Measurements from ENCODE around the gene PITX3. TPM values are rescaled to one million over a fixed set of nuclear protein-coding genes. Genes with fewer than 3 reads are reported as not detected.

Gene PITX3
- total and polyA plus RNA-seq, 4 donors: 0.14 to 1.6 (median 0.22) TPM; not detected in 1

DNA sequence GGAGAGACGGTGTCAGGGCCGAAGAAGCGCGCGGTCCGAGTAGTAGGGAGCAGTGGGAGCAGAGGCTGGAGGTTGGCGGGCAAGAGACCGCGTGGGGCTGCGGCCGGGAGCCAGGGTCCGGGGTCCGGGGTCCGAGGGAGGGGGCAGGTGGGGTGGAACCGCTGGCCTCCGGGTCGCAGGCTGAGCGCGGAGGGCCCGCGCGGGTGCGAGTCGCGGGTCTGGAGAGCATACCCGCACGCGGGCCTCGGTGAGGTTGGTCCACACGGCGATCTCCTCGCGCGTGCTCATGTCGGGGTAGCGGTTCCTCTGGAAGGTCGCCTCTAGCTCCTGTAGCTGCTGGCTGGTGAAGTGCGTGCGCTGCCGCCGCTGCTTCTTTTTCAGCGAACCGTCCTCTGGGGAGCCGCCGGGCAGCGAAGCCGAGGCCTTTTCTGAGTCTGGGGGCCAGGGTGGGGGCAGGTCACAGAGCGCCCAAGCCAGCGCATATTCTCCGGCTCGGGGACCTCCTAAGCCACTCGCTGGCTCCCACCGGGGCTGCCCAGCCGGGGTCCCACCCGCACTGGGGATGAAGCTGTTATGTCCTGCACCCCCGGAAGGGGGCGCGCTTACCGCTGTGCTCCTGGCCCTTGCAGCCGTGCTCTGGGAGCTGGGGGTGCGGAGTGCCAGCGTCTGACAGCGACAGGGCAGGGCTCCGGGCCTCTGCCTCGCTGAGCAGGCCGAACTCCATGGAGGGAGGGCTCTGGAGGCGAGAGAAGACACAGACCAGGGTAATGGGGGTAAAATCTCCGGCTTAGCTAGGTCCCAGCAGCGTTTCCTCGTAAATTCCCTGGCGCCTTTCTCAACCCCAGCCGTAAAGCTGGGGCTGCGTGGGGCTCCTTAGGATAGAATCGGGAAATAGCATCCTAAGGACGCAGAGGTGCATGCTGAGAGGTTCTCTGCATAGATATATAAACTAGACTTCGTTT is 9.7 kb downstream of the PITX3 start:
- DNase-seq (ENCODE audit: low read depth in 4 of 6, low spot score in 6 of 6): peak in 1 of 6 donors; percentile 39
- peak overlapping the region; percentile 5 for H3K4me3 ChIP-seq (ENCODE audit: low read depth, low read length)
- 8% methylated on average over 74 of the region's 76 CpGs for WGBS (ENCODE audit: insufficient coverage)

DNA sequence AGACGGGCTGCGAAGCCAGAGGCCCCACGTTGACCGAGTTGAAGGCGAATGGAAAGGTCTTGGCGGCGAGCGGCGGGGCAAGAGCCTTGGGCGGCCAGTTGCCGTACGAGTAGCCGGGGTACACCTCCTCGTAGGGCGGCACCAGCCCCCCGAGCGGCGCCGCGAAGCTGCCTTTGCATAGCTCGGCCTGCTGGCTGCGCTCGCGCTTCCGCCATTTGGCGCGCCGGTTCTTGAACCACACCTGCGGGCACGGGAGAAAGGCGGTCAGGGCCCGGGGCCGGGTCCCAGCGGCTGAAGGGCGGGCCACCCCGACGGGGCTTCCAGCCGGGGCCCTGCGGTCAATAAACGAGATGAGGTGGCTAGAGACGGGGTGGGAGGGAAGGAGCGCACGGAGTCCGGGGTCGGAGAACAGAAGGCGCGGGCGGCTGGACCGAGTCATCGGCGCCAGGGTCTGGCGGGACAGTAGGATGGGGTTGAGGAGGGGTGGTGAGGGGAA is 10.4 kb downstream of the PITX3 start:
- peak overlapping the region; percentile 5 for H3K4me3 ChIP-seq (ENCODE audit: low read depth, low read length)
- peaks cover 71% of the 10 kb centered on the region for H3K27me3 ChIP-seq (ENCODE audit: control insufficient read depth, insufficient read depth, low read length)
- DNase-seq (ENCODE audit: low read depth in 4 of 6, low spot score in 6 of 6): peak in 2 of 6 donors; percentile 14 to 37
- no peak overlapping the region for H3K27ac ChIP-seq (ENCODE audit: low read depth, low read length)
- no peaks in the 10 kb centered on the region for H3K36me3 ChIP-seq (ENCODE audit: control insufficient read depth, insufficient read depth, low read length)
- H3K4me1 ChIP-seq (ENCODE audit: control insufficient read depth, insufficient read depth, low read length): peaks cover 34% of the 10 kb centered on the region
- H3K9me3 ChIP-seq (ENCODE audit: control insufficient read depth, insufficient read depth, low read length): no peaks in the 10 kb centered on the region
- WGBS (ENCODE audit: insufficient coverage): under 1% methylated on average over 52 of the region's 52 CpGs

More for the DNA sequence above, 9.7 kb downstream of the PITX3 start:
- H3K9me3 ChIP-seq (ENCODE audit: control insufficient read depth, insufficient read depth, low read length): no peaks in the 10 kb centered on the region
- peaks cover 78% of the 10 kb centered on the region for H3K27me3 ChIP-seq (ENCODE audit: control insufficient read depth, insufficient read depth, low read length)
- peaks cover 27% of the 10 kb centered on the region for H3K4me1 ChIP-seq (ENCODE audit: control insufficient read depth, insufficient read depth, low read length)
- no peaks in the 10 kb centered on the region for H3K36me3 ChIP-seq (ENCODE audit: control insufficient read depth, insufficient read depth, low read length)
- no peak overlapping the region for H3K27ac ChIP-seq (ENCODE audit: low read depth, low read length)

DNA sequence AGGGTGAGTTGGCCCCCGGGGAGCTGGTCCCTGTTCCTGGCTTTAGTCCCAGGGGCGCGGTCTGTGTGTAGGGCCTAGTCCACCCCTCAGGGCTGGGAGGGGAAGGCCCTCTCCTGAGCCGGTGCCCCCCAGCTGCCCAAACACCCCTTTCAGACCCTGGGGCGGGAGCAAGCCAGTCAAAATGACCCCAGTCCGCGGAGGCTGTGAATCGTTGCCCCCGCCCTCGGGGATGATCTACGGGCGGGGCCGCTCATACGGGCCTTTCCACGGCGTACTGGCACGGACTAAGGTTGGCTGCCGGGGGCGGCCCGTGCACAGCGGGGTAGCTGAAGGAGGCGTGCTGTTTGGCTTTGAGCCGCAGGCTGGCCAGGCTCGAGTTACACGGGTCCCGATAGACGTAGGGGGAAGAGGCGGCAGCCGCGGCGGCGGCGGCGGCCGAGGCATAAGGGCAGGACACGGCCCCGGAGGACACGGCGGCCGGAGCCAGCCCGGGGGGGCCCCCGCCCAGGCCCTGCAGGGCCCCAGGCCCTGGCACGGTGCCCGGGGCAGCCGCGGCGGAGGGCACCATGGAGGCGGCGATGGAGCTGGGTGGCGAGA is 10.9 kb downstream of the PITX3 start:
- H3K27me3 ChIP-seq (ENCODE audit: control insufficient read depth, insufficient read depth, low read length): peaks cover 67% of the 10 kb centered on the region
- peak overlapping the region; percentile 24 for H3K4me3 ChIP-seq (ENCODE audit: low read depth, low read length)
- peak in 2 of 6 donors; percentile 54 to 67 for DNase-seq (ENCODE audit: low read depth in 4 of 6, low spot score in 6 of 6)
- H3K9me3 ChIP-seq (ENCODE audit: control insufficient read depth, insufficient read depth, low read length): no peaks in the 10 kb centered on the region
- H3K27ac ChIP-seq (ENCODE audit: low read depth, low read length): no peak overlapping the region
- WGBS (ENCODE audit: insufficient coverage): under 1% methylated on average over 47 of the region's 50 CpGs
- no peaks in the 10 kb centered on the region for H3K36me3 ChIP-seq (ENCODE audit: control insufficient read depth, insufficient read depth, low read length)
- H3K4me1 ChIP-seq (ENCODE audit: control insufficient read depth, insufficient read depth, low read length): peaks cover 39% of the 10 kb centered on the region

DNA sequence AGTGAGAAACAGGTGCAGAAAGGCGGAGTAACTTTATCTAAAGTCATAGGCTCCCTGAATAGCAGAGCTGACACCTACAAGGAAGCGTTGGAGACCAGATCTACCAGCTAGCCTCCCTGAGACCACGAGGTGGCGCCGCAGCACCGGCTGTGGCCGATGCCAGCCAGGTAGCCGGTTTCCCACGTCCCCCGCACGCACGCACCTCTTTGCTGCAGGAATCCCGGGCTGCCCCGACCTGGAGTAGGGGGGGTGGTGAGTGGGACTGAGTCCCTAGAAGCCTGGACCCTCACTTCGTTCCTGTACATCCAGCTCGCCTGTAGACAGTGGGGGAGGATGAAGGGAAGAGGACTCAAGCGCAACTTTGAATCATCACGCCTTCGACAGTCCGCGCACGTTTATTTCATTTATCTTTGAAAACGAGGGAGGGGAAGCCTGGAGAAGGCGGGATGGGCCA is 11.5 kb downstream of the PITX3 start:
- H3K4me3 ChIP-seq (ENCODE audit: low read depth, low read length): peak overlapping the region; percentile 24
- DNase-seq (ENCODE audit: low read depth in 4 of 6, low spot score in 6 of 6): peak in 5 of 6 donors; percentile 52 to 94 (median 72)
- H3K4me1 ChIP-seq (ENCODE audit: control insufficient read depth, insufficient read depth, low read length): peaks cover 39% of the 10 kb centered on the region
- under 1% methylated on average over 23 of the region's 24 CpGs for WGBS (ENCODE audit: insufficient coverage)
- H3K27me3 ChIP-seq (ENCODE audit: control insufficient read depth, insufficient read depth, low read length): peaks cover 64% of the 10 kb centered on the region
- no peak overlapping the region for H3K27ac ChIP-seq (ENCODE audit: low read depth, low read length)
- H3K9me3 ChIP-seq (ENCODE audit: control insufficient read depth, insufficient read depth, low read length): no peaks in the 10 kb centered on the region
- no peaks in the 10 kb centered on the region for H3K36me3 ChIP-seq (ENCODE audit: control insufficient read depth, insufficient read depth, low read length)

DNA sequence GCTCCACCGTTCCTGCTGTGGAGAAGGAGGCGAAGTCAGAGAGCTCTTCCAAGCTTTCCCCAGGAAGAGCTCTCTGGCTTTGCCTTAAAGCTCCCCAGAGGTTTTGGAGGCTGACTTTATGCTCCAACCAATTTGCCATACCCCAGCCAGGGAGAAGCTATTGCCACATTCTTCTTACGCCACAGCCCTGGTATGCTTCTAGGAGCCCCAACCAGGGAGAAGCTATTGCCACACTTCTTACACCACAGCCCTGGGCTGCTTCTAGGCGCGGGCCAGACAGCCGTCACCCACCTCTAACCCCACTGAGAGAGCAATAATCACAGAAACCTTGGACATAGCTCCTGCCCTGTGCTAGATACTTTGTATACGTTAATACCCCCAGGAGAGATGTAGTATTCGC is 14.3 kb downstream of the PITX3 start:
- peaks cover 44% of the 10 kb centered on the region for H3K27me3 ChIP-seq (ENCODE audit: control insufficient read depth, insufficient read depth, low read length)
- WGBS (ENCODE audit: insufficient coverage): 81% methylated on average over 8 of the region's 8 CpGs
- no peak overlapping the region for H3K27ac ChIP-seq (ENCODE audit: low read depth, low read length)
- peaks cover 39% of the 10 kb centered on the region for H3K4me1 ChIP-seq (ENCODE audit: control insufficient read depth, insufficient read depth, low read length)
- DNase-seq (ENCODE audit: low read depth in 4 of 6, low spot score in 6 of 6): no peak
- no peaks in the 10 kb centered on the region for H3K9me3 ChIP-seq (ENCODE audit: control insufficient read depth, insufficient read depth, low read length)
- no peak overlapping the region for H3K4me3 ChIP-seq (ENCODE audit: low read depth, low read length)
- no peaks in the 10 kb centered on the region for H3K36me3 ChIP-seq (ENCODE audit: control insufficient read depth, insufficient read depth, low read length)

DNA sequence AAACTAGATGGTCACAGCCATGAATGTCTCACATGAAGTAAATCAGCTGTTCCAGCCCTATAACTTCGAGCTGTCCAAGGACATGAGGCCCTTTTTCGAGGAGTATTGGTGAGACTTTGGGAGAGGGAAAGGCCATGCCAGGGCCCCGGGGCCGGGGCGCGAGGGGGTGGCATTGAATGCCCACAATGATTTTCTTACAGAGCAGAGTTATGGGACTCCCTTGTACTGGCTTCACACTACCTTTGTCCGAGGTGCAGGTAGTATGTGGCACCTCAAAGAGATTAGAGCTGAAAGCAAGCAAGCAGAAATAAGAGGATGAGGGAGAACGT is 14.8 kb downstream of the PITX3 start:
- Histone ChIP-seq H3K27me3 (ENCODE audit: control insufficient read depth, insufficient read depth, low read length) (peaks cover 39% of the 10 kb centered on the region), H3K27ac (ENCODE audit: low read depth, low read length) (no peak overlapping the region), H3K36me3 (ENCODE audit: control insufficient read depth, insufficient read depth, low read length) (no peaks in the 10 kb centered on the region), H3K4me3 (ENCODE audit: low read depth, low read length) (peak overlapping the region; percentile 45), H3K9me3 (ENCODE audit: control insufficient read depth, insufficient read depth, low read length) (no peaks in the 10 kb centered on the region), H3K4me1 (ENCODE audit: control insufficient read depth, insufficient read depth, low read length) (peaks cover 33% of the 10 kb centered on the region)
- 64% methylated on average over 3 of the region's 8 CpGs for WGBS (ENCODE audit: insufficient coverage)
- DNase-seq (ENCODE audit: low read depth in 4 of 6, low spot score in 6 of 6): no peak

DNA sequence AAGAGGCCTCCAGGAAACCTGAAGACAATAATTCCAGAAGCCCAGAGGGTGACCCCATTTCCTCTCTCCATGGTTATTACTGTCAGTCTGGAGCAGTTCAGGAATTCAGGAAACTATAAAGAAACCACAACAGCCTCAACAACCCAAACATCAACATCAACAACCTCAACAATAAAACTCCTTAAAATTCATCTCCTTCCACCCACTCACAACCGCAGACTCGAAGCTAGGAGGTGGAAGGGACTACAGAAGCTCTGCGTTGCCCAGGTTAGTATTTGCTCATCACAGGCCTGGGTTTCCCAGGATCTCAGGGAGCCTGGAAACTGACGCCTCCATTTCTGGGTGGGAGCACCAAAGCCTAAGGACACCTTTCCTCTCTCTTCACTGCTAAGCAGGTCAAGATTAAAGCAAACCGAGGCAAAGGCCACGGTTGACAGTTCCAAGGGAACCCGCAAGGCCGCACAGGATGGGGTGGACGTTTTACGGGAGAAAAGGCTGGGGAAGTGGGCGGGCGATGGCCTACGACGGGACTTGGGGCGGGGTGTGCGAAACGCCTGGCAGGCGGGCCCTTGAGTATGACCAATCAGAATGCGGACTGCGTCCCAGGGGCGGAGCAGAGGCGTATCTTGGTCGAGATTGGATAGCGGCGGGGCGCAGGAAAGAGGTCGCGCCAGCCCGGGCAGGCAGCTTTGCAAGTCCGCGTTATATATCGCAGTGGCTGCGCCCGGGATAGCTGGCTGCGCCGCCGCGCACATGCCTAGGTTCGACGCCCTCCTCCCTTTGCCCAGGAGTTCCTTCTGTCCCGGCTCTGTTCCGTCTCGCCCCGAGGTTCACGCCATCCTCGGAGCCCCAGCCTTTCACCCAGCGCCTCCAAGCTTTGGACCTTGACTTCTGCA is 15.4 kb downstream of the PITX3 start, which contains the start of gene ELOVL3:
TSS of gene ELOVL3 (plus strand) at position 654 of the 896 bp plus-strand sequence. CDS start 250 bp downstream, outside the sequence.
- DNase-seq (ENCODE audit: low read depth in 4 of 6, low spot score in 6 of 6): peak; percentile 68 to 98 (median 83)
- peak within 1 kb of the TSS; percentile 79 for H3K27ac ChIP-seq (ENCODE audit: low read depth, low read length)
- 6% methylated on average over 46 of the region's 47 CpGs for WGBS (ENCODE audit: insufficient coverage)
- peaks cover 27% of the 10 kb centered on the region for H3K4me1 ChIP-seq (ENCODE audit: control insufficient read depth, insufficient read depth, low read length)
- no peaks in the 10 kb centered on the region for H3K36me3 ChIP-seq (ENCODE audit: control insufficient read depth, insufficient read depth, low read length)
- peaks cover 32% of the 10 kb centered on the region for H3K27me3 ChIP-seq (ENCODE audit: control insufficient read depth, insufficient read depth, low read length)
- no peaks in the 10 kb centered on the region for H3K9me3 ChIP-seq (ENCODE audit: control insufficient read depth, insufficient read depth, low read length)
- H3K4me3 ChIP-seq (ENCODE audit: low read depth, low read length): peak within 1 kb of the TSS; percentile 45

DNA sequence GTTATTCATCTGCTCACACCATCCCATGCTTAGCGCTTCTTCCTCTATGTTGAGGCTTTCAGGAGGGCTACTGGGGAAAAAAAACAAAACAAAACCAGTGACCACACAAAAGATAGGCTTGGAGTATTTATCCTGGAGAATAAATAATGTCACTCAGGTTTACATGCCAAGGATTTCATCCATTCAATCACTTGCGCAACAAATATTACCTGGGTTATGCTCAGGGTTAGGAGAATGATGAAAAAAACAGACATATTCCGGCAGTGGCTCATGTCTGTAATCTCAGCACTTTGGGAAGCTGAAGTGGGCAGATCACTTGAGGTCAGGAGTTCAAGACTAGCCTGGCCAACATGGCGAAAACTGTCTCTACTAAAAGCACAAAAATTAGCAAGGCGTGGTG is 18.5 kb downstream of the PITX3 start:
- no peak overlapping the region for H3K27ac ChIP-seq (ENCODE audit: low read depth, low read length)
- WGBS (ENCODE audit: insufficient coverage): 89% methylated on average over 3 of the region's 5 CpGs
- H3K9me3 ChIP-seq (ENCODE audit: control insufficient read depth, insufficient read depth, low read length): no peaks in the 10 kb centered on the region
- peaks cover 10% of the 10 kb centered on the region for H3K27me3 ChIP-seq (ENCODE audit: control insufficient read depth, insufficient read depth, low read length)
- H3K36me3 ChIP-seq (ENCODE audit: control insufficient read depth, insufficient read depth, low read length): no peaks in the 10 kb centered on the region
- H3K4me1 ChIP-seq (ENCODE audit: control insufficient read depth, insufficient read depth, low read length): peaks cover 15% of the 10 kb centered on the region
- no peak for DNase-seq (ENCODE audit: low read depth in 4 of 6, low spot score in 6 of 6)
- H3K4me3 ChIP-seq (ENCODE audit: low read depth, low read length): no peak overlapping the region

DNA sequence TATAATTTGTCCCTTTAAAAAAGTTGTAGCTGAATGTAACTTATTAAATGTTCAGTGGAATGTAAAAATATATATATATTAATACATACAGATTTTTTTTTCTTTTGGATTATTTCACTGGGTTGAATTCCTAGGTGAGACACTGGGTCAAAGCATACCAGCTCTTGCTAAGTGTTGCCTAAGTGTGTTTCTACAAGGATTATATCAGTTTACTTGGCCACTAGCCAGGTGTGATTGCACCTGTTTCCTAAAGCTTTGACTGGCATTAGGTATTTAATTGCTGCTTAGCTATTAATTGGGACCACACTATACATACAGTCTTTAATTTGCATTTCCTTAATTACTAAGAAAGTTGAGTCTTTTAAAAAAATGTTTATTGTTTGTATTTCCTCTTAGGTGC is 20.7 kb downstream of the PITX3 start:
- no peak for DNase-seq (ENCODE audit: low read depth in 4 of 6, low spot score in 6 of 6)
- Histone ChIP-seq H3K4me1 (ENCODE audit: control insufficient read depth, insufficient read depth, low read length) (peaks cover 2% of the 10 kb centered on the region), H3K27me3 (ENCODE audit: control insufficient read depth, insufficient read depth, low read length) (no peaks in the 10 kb centered on the region), H3K9me3 (ENCODE audit: control insufficient read depth, insufficient read depth, low read length) (no peaks in the 10 kb centered on the region), H3K36me3 (ENCODE audit: control insufficient read depth, insufficient read depth, low read length) (no peaks in the 10 kb centered on the region), H3K4me3 (ENCODE audit: low read depth, low read length) (no peak overlapping the region), H3K27ac (ENCODE audit: low read depth, low read length) (no peak overlapping the region)
